GM23248 (cell line): Measurements from ENCODE around the gene BLCAP. TPM values are rescaled to one million over a fixed set of nuclear protein-coding genes. Genes with fewer than 3 reads are reported as not detected.

ENCODE experiments used
- DNase-seq: peaks from one replicate; pipeline ENCODE4 v3.0.0-alpha.2; 2015
- H2AFZ ChIP-seq: fragments of 200-600 bp; sonication (generic); 2 replicates; pipeline ENCODE4 v1.6.1; 2016; ENCODE audit warnings: antibody characterized with exemption
- H3F3A ChIP-seq: fragments of 200-600 bp; sonication (generic); 2 replicates; pipeline ENCODE4 v1.6.1; 2016; ENCODE audit warnings: mild to moderate bottlenecking, antibody characterized with exemption, mixed run types; ENCODE audit not compliant: insufficient read depth
- H3K27ac ChIP-seq: fragments of 200-600 bp; sonication (generic); 2 replicates; pipeline ENCODE4 v1.5.1; 2016; ENCODE audit warnings: mild to moderate bottlenecking
- H3K27me3 ChIP-seq: fragments of 200-600 bp; sonication (generic); replicated peaks from 2 replicates; pipeline ENCODE4 v1.6.1; 2016; ENCODE audit warnings: mild to moderate bottlenecking; ENCODE audit not compliant: insufficient read depth
- H3K36me3 ChIP-seq: fragments of 200-600 bp; sonication (generic); 2 replicates; pipeline ENCODE4 v1.6.1; 2016; ENCODE audit warnings: low read depth, mild to moderate bottlenecking
- H3K4me1 ChIP-seq: fragments of 200-600 bp; sonication (generic); 2 replicates; pipeline ENCODE4 v1.6.1; 2016; ENCODE audit warnings: mild to moderate bottlenecking; ENCODE audit not compliant: insufficient read depth
- H3K4me2 ChIP-seq: fragments of 200-600 bp; sonication (generic); one replicate; pipeline ENCODE4 v1.6.1; 2016; ENCODE audit warnings: mild to moderate bottlenecking; ENCODE audit not compliant: unreplicated experiment
- H3K4me3 ChIP-seq: fragments of 200-600 bp; sonication (generic); 2 replicates; pipeline ENCODE4 v1.5.1; 2016; ENCODE audit warnings: mild to moderate bottlenecking
- H3K79me2 ChIP-seq: fragments of 200-600 bp; sonication (generic); 2 replicates; pipeline ENCODE4 v1.6.1; 2016; ENCODE audit warnings: mild to moderate bottlenecking; ENCODE audit not compliant: insufficient read depth
- H3K9ac ChIP-seq: fragments of 200-600 bp; sonication (generic); 2 replicates; pipeline ENCODE4 v1.6.1; 2016; ENCODE audit warnings: mild to moderate bottlenecking
- H3K9me2 ChIP-seq: fragments of 200-600 bp; sonication (generic); 2 replicates; pipeline ENCODE4 v1.6.1; 2016; ENCODE audit warnings: mixed run types, mild to moderate bottlenecking, moderate library complexity; ENCODE audit not compliant: insufficient read depth
- H3K9me3 ChIP-seq: fragments of 200-600 bp; sonication (generic); one replicate; pipeline ENCODE4 v1.6.1; 2017; ENCODE audit warnings: low read depth
- H4K20me1 ChIP-seq: fragments of 200-600 bp; sonication (generic); 2 replicates; pipeline ENCODE4 v1.6.0; 2016; ENCODE audit not compliant: insufficient read depth
- EZH2 ChIP-seq: fragments of 200-600 bp; sonication (generic); IDR thresholded peaks from 2 replicates; pipeline ENCODE4 v1.6.1; 2018; ENCODE audit warnings: antibody characterized with exemption, mild to moderate bottlenecking; ENCODE audit not compliant: insufficient read depth, poor library complexity, severe bottlenecking
- EZH2phosphoT487 ChIP-seq: fragments of 200-600 bp; sonication (generic); IDR thresholded peaks from 2 replicates; pipeline ENCODE4 v1.6.1; 2018; ENCODE audit warnings: antibody characterized with exemption, moderate library complexity, mild to moderate bottlenecking, low read depth; ENCODE audit not compliant: insufficient read depth
- WGBS, 2 experiments: methylation state at CpG; one replicate each; pipeline ENCODE4 v1.1.6; 2015 to 2017; ENCODE audit warnings: low lambda C conversion rate in 2 of 2, low coverage in 1 of 2; ENCODE audit errors: missing lambda C conversion rate in 2 of 2; 5-methylcytosine and 5-hydroxymethylcytosine counted together
- in situ Hi-C: fragments of 300-500 bp; cut with MboI; formaldehyde crosslinking; loops from 2 replicates; pipeline ENCODE4 v1.15.0; 2020
- polyA plus RNA-seq: library from polyadenylated mRNA; unstranded; fragments of >200 nt; fragmentation: Nextera tagmentation; extraction: Ambion mirVana; gene quantifications from 2 replicates; pipeline ENCODE4 v1.2.1, GENCODE V29; 2016
- total RNA-seq: library from RNA; depleted of rRNA; stranded (reverse); fragments of >200 nt; shearing (Covaris generic); gene quantifications from 2 replicates; pipeline ENCODE4 v1.2.3, GENCODE V29; 2014

Gene BLCAP
- total and polyA plus RNA-seq, 2 experiments from 2014 or later = 80.0 to 100 TPM

- no peak for TF ChIP-seq EZH2phosphoT487
- no peak for TF ChIP-seq EZH2
These were observed 638 bp downstream of the BLCAP start for GRCh38 chr20:37526839-37527637.

GRCh38 chr20:37526238-37526838, 1.3 kb downstream of the BLCAP start:
- Histone ChIP-seq H3K9ac (peak overlapping the region; percentile 94), H3K79me2 (peaks cover 63% of the 10 kb centered on the region), H3K9me3 (no peaks in the 10 kb centered on the region), H3K27me3 (no peaks in the 10 kb centered on the region), H3K4me2 (peak overlapping the region; percentile 91), H3K36me3 (no peaks in the 10 kb centered on the region), H3K27ac (peak overlapping the region; percentile 93), H3K4me3 (peak overlapping the region; percentile 87), H4K20me1 (peaks cover 21% of the 10 kb centered on the region; the same call in 1 of the 2 replicates), H3K9me2 (no peaks in the 10 kb centered on the region), H3K4me1 (peaks cover 28% of the 10 kb centered on the region), H3F3A (peaks cover 11% of the 10 kb centered on the region; the same call in 1 of the 2 replicates), H2AFZ (peak overlapping the region; percentile 32)
- in situ Hi-C loops = no loop called here
- peak; percentile 72 for DNase-seq
- 2 to 7% methylated on average over 8 to 10 of the region's 10 CpGs for WGBS, 2 experiments
- no peak for TF ChIP-seq EZH2
- TF ChIP-seq EZH2phosphoT487 = no peak

More at GRCh38 chr20:37526839-37527637, 638 bp downstream of the BLCAP start:
- peaks cover 11% of the 10 kb centered on the region; the same call in 1 of the 2 replicates for H3F3A ChIP-seq
- H4K20me1 ChIP-seq = peaks cover 21% of the 10 kb centered on the region; the same call in 1 of the 2 replicates
- H3K9me2 ChIP-seq = no peaks in the 10 kb centered on the region
- peak overlapping the region; percentile 91 for H3K4me2 ChIP-seq
- peak; percentile 72 for DNase-seq
- WGBS, 2 experiments = 1% methylated on average over 22 to 27 of the region's 28 CpGs
- no peaks in the 10 kb centered on the region for H3K36me3 ChIP-seq
- H3K9ac ChIP-seq = peak overlapping the region; percentile 94
- no peaks in the 10 kb centered on the region for H3K9me3 ChIP-seq
- H3K4me3 ChIP-seq = peak overlapping the region; percentile 87
- no peaks in the 10 kb centered on the region for H3K27me3 ChIP-seq
- H3K4me1 ChIP-seq = peaks cover 28% of the 10 kb centered on the region
- peaks cover 56% of the 10 kb centered on the region for H3K79me2 ChIP-seq
- in situ Hi-C loops = no loop called here
- H3K27ac ChIP-seq = peak overlapping the region; percentile 93
- H2AFZ ChIP-seq = peak overlapping the region; percentile 92

- Histone ChIP-seq H3K27ac (peak overlapping the region; percentile 93; the same call in 1 of the 2 replicates), H3K27me3 (no peaks in the 10 kb centered on the region), H2AFZ (no peak overlapping the region), H3K79me2 (peaks cover 68% of the 10 kb centered on the region), H3K9ac (peak overlapping the region; percentile 94), H3K9me2 (no peaks in the 10 kb centered on the region), H4K20me1 (peaks cover 21% of the 10 kb centered on the region; the same call in 1 of the 2 replicates), H3K4me2 (peak overlapping the region; percentile 91), H3F3A (peaks cover 11% of the 10 kb centered on the region; the same call in 1 of the 2 replicates), H3K36me3 (no peaks in the 10 kb centered on the region), H3K4me1 (peaks cover 28% of the 10 kb centered on the region), H3K9me3 (no peaks in the 10 kb centered on the region), H3K4me3 (peak overlapping the region; percentile 87)
- in situ Hi-C loops = no loop called here
- WGBS, 2 experiments = 16 to 22% methylated on average over 5 of the region's 5 CpGs
- DNase-seq = peak; percentile 9
- TF ChIP-seq EZH2phosphoT487 = no peak
- no peak for TF ChIP-seq EZH2
These were observed 1.9 kb downstream of the BLCAP start for GRCh38 chr20:37525810-37526209.

- Histone ChIP-seq H3K9me3 (no peaks in the 10 kb centered on the region), H2AFZ (no peak overlapping the region), H3K27me3 (no peaks in the 10 kb centered on the region), H3K4me3 (peak overlapping the region; percentile 87), H3F3A (peaks cover 11% of the 10 kb centered on the region; the same call in 1 of the 2 replicates), H3K4me2 (peak overlapping the region; percentile 91), H3K79me2 (peaks cover 75% of the 10 kb centered on the region), H3K9me2 (no peaks in the 10 kb centered on the region), H3K36me3 (no peaks in the 10 kb centered on the region), H3K27ac (peak overlapping the region; percentile 11; the same call in 1 of the 2 replicates), H3K4me1 (peaks cover 28% of the 10 kb centered on the region), H4K20me1 (peaks cover 21% of the 10 kb centered on the region; the same call in 1 of the 2 replicates), H3K9ac (peak overlapping the region; percentile 94; the same call in 1 of the 2 replicates)
- TF ChIP-seq EZH2 (no peak), EZH2phosphoT487 (no peak)
- 23 to 27% methylated on average over 6 of the region's 6 CpGs for WGBS, 2 experiments
- in situ Hi-C loops = no loop called here
- DNase-seq = peak; percentile 57
These were observed 2.6 kb downstream of the BLCAP start for GRCh38 chr20:37524859-37525708.
